Transverse colon (tissue), 3 donors: ENCODE measurements around the gene FXYD3.

Source experiments
- EP300 ChIP-seq: sonication (generic); formaldehyde crosslinking; IDR thresholded peaks from one replicate; pipeline ENCODE4 v1.6.1; 2017; ENCODE audit warnings: antibody characterized with exemption, low read depth
- TF ChIP-seq, protein P1 (sequence below), 5 experiments: fragments of 200-600 bp in 3 of 5; fragments of 450-650 bp in 2 of 5; sonication (generic) in 3 of 5; IDR thresholded peaks; 1 replicate in 2 of 5; 2 replicates in 3 of 5; pipeline ENCODE4 v1.5.1; 2016 to 2017; ENCODE audit warnings: antibody characterized with exemption in 5 of 5, inconsistent platforms in 3 of 5, mild to moderate bottlenecking in 2 of 5, moderate library complexity in 1 of 5

DNA sequence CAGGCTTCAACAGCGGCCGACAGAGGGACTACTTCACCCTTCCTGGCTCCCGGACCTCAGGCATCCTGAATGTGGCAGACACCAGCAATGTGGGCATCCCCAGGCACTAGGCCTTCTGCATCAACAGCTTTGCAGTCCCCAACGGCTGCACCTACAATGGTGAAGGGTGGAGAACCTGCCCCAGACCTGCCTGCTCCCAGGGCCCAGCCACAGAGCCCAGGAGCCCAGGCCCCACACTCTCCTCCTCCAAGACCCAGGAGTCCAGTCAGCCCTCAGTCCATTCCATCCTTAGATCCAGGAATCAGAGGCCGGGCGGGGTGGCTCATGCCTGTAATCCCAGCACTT is 39.6 kb upstream of the FXYD3 start:
- TF ChIP-seq, protein P1, sequence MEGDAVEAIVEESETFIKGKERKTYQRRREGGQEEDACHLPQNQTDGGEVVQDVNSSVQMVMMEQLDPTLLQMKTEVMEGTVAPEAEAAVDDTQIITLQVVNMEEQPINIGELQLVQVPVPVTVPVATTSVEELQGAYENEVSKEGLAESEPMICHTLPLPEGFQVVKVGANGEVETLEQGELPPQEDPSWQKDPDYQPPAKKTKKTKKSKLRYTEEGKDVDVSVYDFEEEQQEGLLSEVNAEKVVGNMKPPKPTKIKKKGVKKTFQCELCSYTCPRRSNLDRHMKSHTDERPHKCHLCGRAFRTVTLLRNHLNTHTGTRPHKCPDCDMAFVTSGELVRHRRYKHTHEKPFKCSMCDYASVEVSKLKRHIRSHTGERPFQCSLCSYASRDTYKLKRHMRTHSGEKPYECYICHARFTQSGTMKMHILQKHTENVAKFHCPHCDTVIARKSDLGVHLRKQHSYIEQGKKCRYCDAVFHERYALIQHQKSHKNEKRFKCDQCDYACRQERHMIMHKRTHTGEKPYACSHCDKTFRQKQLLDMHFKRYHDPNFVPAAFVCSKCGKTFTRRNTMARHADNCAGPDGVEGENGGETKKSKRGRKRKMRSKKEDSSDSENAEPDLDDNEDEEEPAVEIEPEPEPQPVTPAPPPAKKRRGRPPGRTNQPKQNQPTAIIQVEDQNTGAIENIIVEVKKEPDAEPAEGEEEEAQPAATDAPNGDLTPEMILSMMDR (IDR thresholded peaks at IDR 0.05), result no peak
- no peak for TF ChIP-seq EP300
